Stomach smooth muscle (tissue), 2 donors: ENCODE results near the gene TMC6.
"Not testable (repeated sequence)": the region's sequence is repeated elsewhere in the genome, so short reads cannot be mapped to it uniquely, and the experiment has no call there.

Source experiments
- H3K27ac ChIP-seq: one replicate; pipeline ENCODE4 v1.7.0; 2013; ENCODE audit warnings: mild to moderate bottlenecking, low read length, inconsistent platforms
- H3K27me3 ChIP-seq, 2 donors: one replicate each; pipeline ENCODE4 v1.7.0; 2013; ENCODE audit warnings: low read length in 2 of 2; ENCODE audit not compliant: insufficient read depth in 2 of 2, control insufficient read depth in 1 of 2
- H3K36me3 ChIP-seq, 2 donors: one replicate each; pipeline ENCODE4 v1.7.0; 2013; ENCODE audit warnings: low read length in 2 of 2; ENCODE audit not compliant: control insufficient read depth in 2 of 2, insufficient read depth in 2 of 2
- H3K4me1 ChIP-seq: one replicate; pipeline ENCODE4 v1.7.0; 2013; ENCODE audit warnings: low read length; ENCODE audit not compliant: control insufficient read depth, insufficient read depth
- H3K4me3 ChIP-seq, 2 donors: one replicate each; pipeline ENCODE4 v1.7.0; 2013; ENCODE audit warnings: low read length in 2 of 2
- H3K9ac ChIP-seq, 2 donors: one replicate each; pipeline ENCODE4 v1.7.0; 2013; ENCODE audit warnings: low read length in 2 of 2, mild to moderate bottlenecking in 1 of 2
- H3K9me3 ChIP-seq, 2 donors: one replicate each; pipeline ENCODE4 v1.7.0; 2013; ENCODE audit warnings: low read length in 2 of 2; ENCODE audit not compliant: control insufficient read depth in 2 of 2
- donor health status: healthy.
- donor health status: Pancreatic carcinoma.

Gene TMC6

GRCh38 chr17:78082355-78082872 lies 46.1 kb downstream of the TMC6 start:
- H3K4me1 ChIP-seq, H3K27ac ChIP-seq, H3K4me3 ChIP-seq, H3K9me3 ChIP-seq, H3K9ac ChIP-seq, H3K27me3 ChIP-seq: not testable (repeated sequence)
- peaks cover 37 to 47% of the 10 kb centered on the region in 2 donors for H3K36me3 ChIP-seq

GRCh38 chr17:78081551-78081950 lies 47.0 kb downstream of the TMC6 start:
- Histone ChIP-seq H3K36me3 (peaks cover 36 to 48% of the 10 kb centered on the region in 2 donors), H3K9ac (no peak overlapping the region), H3K4me3 (no peak overlapping the region), H3K9me3 (no peaks in the 10 kb centered on the region), H3K27ac (no peak overlapping the region), H3K4me1 (no peaks in the 10 kb centered on the region), H3K27me3 (no peaks in the 10 kb centered on the region)

- H3K4me1 ChIP-seq = no peaks in the 10 kb centered on the region
- no peaks in the 10 kb centered on the region for H3K9me3 ChIP-seq
- H3K4me3 ChIP-seq = no peak overlapping the region
- no peaks in the 10 kb centered on the region for H3K27me3 ChIP-seq
- peaks cover 44 to 53% of the 10 kb centered on the region in 2 donors for H3K36me3 ChIP-seq
- H3K9ac ChIP-seq = no peak overlapping the region
- H3K27ac ChIP-seq = no peak overlapping the region
These were observed 49.3 kb downstream of the TMC6 start for GRCh38 chr17:78079253-78079652.

GRCh38 chr17:78075545-78075944 lies 53.0 kb downstream of the TMC6 start:
- H3K9ac ChIP-seq = no peak overlapping the region
- H3K27ac ChIP-seq = no peak overlapping the region
- H3K9me3 ChIP-seq = no peaks in the 10 kb centered on the region
- no peak overlapping the region for H3K4me3 ChIP-seq
- H3K4me1 ChIP-seq = no peaks in the 10 kb centered on the region
- peaks cover 69 to 70% of the 10 kb centered on the region in 2 donors for H3K36me3 ChIP-seq
- H3K27me3 ChIP-seq = no peaks in the 10 kb centered on the region

- H3K9ac ChIP-seq = no peak overlapping the region
- no peaks in the 10 kb centered on the region for H3K9me3 ChIP-seq
- peaks cover 70% of the 10 kb centered on the region in 2 donors for H3K36me3 ChIP-seq
These were observed 53.5 kb downstream of the TMC6 start for GRCh38 chr17:78075011-78075410.

GRCh38 chr17:78072961-78073360 lies 55.6 kb downstream of the TMC6 start:
- Histone ChIP-seq H3K36me3 (peaks cover 66 to 68% of the 10 kb centered on the region in 2 donors), H3K27ac (no peak overlapping the region), H3K27me3 (no peaks in the 10 kb centered on the region), H3K9ac (no peak overlapping the region), H3K4me1 (no peaks in the 10 kb centered on the region), H3K4me3 (no peak overlapping the region), H3K9me3 (no peaks in the 10 kb centered on the region)

More at GRCh38 chr17:78075011-78075410, 53.5 kb downstream of the TMC6 start:
- H3K4me3 ChIP-seq = no peak overlapping the region
- H3K4me1 ChIP-seq = no peaks in the 10 kb centered on the region
- H3K27me3 ChIP-seq = no peaks in the 10 kb centered on the region
- no peak overlapping the region for H3K27ac ChIP-seq

- H3K27ac ChIP-seq = no peak overlapping the region
These were observed 58.9 kb downstream of the TMC6 start for GRCh38 chr17:78069695-78070094.

GRCh38 chr17:78066976-78067375 lies 61.6 kb downstream of the TMC6 start:
- not testable (repeated sequence) for H3K9ac ChIP-seq, H3K4me3 ChIP-seq, H3K27me3 ChIP-seq, H3K9me3 ChIP-seq, H3K27ac ChIP-seq, H3K4me1 ChIP-seq
- peaks cover 32% of the 10 kb centered on the region in 2 donors for H3K36me3 ChIP-seq

More at GRCh38 chr17:78069695-78070094, 58.9 kb downstream of the TMC6 start:
- no peaks in the 10 kb centered on the region for H3K27me3 ChIP-seq
- H3K4me1 ChIP-seq = no peaks in the 10 kb centered on the region
- H3K36me3 ChIP-seq = peaks cover 56% of the 10 kb centered on the region in 2 donors
- no peak overlapping the region for H3K9ac ChIP-seq
- no peaks in the 10 kb centered on the region for H3K9me3 ChIP-seq
- no peak overlapping the region for H3K4me3 ChIP-seq

GRCh38 chr17:78064708-78065107 lies 63.8 kb downstream of the TMC6 start:
- H3K4me1 ChIP-seq = no peaks in the 10 kb centered on the region
- H3K27ac ChIP-seq = no peak overlapping the region
- H3K9ac ChIP-seq = no peak overlapping the region
- H3K9me3 ChIP-seq = no peaks in the 10 kb centered on the region
- peaks cover 16 to 20% of the 10 kb centered on the region in 2 donors for H3K36me3 ChIP-seq
- no peaks in the 10 kb centered on the region for H3K27me3 ChIP-seq
- H3K4me3 ChIP-seq = no peak overlapping the region

- no peaks in the 10 kb centered on the region for H3K9me3 ChIP-seq
These were observed 65.1 kb downstream of the TMC6 start for GRCh38 chr17:78063489-78063888.

GRCh38 chr17:78062596-78062995 lies 66.0 kb downstream of the TMC6 start:
- Histone ChIP-seq H3K9me3 (no peaks in the 10 kb centered on the region), H3K9ac (no peak overlapping the region), H3K27ac (no peak overlapping the region), H3K27me3 (no peaks in the 10 kb centered on the region), H3K4me1 (peaks cover 10% of the 10 kb centered on the region), H3K4me3 (no peak overlapping the region), H3K36me3 (peaks cover 8 to 11% of the 10 kb centered on the region in 2 donors)

More at GRCh38 chr17:78063489-78063888, 65.1 kb downstream of the TMC6 start:
- Histone ChIP-seq H3K4me3 (no peak overlapping the region), H3K36me3 (peaks cover 12 to 17% of the 10 kb centered on the region in 2 donors), H3K4me1 (peaks cover 10% of the 10 kb centered on the region), H3K9ac (no peak overlapping the region), H3K27ac (no peak overlapping the region), H3K27me3 (no peaks in the 10 kb centered on the region)
